HCEC 1CT (cell line): ENCODE measurements around the gene UGT1A6.
"Not testable (repeated sequence)": the region's sequence is repeated elsewhere in the genome, so short reads cannot be mapped to it uniquely, and the experiment has no call there.

Source experiments
- DNase-seq: peaks from one replicate; pipeline ENCODE4 v3.0.0-alpha.2; 2017

UGT1A6 gene

GRCh38 chr2:233688341-233688740 is 4.3 kb upstream of the UGT1A6 start:
- no peak for DNase-seq

DNA sequence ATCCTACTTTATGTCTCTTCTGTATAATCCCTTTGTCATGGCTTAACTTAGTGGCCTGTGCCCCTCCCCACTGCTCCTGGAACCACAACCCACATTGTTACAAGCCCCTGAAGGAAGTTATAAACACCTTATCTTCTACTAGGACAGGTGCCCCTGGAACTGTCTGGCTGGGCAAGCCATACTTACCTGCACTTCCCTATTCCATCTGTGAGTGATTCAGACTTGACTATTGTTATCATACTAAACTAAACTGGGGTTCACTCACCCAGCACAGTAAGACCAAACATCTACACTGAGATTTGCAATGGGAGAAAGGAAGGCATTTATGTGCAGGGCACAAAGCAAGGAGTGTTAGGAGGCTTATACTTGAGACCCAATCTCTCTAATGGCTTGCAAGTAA is 3.7 kb upstream of the UGT1A6 start:
- DNase-seq = no peak

- DNase-seq = no peak
These were observed 3.2 kb upstream of the UGT1A6 start for GRCh38 chr2:233689501-233689900.

DNA sequence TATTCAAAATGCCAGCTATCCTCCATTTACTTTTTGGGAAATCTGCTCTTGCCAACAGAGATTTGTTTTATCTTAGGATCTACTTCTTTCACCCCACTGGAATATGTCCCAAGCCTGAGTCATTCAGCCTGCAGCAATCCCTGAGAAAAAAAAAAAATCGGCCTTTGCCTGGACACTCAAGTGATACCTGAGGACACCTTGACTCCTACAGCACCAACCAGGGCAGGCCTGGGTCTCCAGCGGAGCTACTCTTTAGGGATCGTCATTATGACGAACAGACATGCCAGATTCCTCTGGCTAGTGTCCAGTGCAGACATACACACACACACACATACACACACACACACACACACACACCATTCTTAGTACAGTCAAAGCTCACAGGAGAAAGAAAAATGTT is 2.2 kb upstream of the UGT1A6 start:
- DNase-seq = no peak

GRCh38 chr2:233691443-233692433 is 952 bp upstream of the UGT1A6 start:
- no peak for DNase-seq

GRCh38 chr2:233693963-233694362 is 1.3 kb downstream of the UGT1A6 start:
- DNase-seq = no peak

DNA sequence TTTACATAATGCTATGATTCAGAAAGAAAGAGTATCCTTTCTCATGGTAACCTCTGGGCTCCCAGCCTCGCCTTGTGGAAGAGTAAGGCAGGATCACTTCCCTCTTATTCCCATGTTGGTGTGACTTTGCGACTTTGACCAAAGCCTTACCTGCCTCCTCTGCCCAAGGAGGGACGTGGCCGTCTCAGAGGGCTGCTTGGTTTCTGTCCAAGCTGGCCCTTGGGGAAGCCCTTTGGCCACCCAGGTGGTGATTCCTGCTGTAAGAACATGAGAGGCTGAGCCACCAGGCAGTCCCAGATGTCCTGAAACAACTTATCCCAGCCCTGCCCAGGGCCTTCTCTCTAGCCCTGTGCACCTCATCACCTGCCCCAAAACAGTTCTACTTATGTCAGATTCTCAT is 6.0 kb downstream of the UGT1A6 start:
- no peak for DNase-seq

GRCh38 chr2:233699424-233700027 is 6.8 kb downstream of the UGT1A6 start:
- DNase-seq = no peak

DNA sequence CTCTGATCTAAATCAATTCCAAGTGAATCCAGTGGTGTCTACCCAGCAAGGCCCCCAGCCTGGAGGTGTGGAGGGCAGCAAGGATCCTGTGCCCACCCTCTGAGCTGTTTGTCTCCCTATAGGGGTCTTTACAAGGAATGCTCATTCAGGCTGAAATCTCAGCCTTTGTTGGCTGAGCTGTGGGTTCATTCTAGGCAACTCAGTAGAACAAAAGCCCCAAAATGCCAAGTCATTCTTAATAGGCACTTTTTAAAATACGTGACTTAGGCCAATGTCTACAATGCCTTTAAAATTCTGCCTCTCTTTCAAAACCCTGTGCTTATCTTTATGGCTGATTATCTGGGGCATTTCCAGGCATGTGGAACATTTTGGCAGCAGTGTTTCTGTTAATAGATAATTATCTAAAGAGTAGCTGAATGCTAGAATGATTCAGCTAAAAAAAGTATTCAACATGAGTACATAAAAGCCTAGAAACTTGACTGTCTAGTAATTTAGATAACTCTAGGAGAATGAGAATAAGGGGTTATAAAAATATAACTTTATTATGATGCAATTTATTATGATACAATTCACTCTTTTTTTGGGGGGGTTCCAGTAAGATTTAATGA is 7.4 kb downstream of the UGT1A6 start:
- no peak for DNase-seq

GRCh38 chr2:233700842-233701241 is 8.2 kb downstream of the UGT1A6 start:
- not testable (repeated sequence) for DNase-seq

DNA sequence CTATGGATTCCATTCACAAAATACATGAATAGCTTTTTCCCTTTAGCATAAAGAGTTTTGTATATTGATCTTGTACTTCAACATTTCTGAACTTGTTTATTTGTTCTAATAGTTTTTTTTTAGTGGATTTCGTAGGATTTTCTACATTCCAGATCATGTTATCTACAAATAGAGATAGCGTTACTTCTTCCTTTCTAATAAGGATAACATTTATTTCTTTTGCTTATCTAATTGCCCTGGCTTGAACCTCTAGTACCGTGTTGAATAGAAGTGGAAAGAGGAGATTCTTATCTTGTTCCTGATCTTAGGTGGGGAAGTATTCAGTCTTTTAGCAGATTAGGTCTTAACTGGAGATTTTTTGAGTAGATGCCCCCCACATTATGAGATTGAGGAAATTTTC is 9.5 kb downstream of the UGT1A6 start:
- no peak for DNase-seq

- no peak for DNase-seq
These were observed 13.3 kb downstream of the UGT1A6 start for GRCh38 chr2:233705911-233706506.

- DNase-seq = no peak
These were observed 14.0 kb downstream of the UGT1A6 start for GRCh38 chr2:233706720-233707119.

GRCh38 chr2:233707940-233708644 is 15.4 kb downstream of the UGT1A6 start:
- no peak for DNase-seq

DNA sequence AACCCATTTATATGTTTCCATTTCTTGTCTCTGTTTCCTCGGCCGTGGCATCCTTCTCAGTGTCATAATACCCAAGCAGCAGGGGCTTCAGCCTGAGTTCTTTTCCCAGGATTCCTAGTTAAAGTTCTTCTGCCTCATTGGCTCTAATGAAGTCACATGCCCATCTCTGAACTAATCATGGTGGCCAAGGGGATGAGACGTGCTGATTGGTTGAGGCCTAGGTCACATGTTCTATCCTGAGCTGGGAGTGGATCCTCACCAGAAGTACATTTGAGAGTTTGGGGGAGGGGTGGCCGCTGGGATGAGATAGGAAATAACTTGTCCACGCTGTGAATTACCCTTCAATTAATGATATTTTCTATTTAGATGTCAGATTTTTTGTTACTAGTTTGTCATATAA is 16.3 kb downstream of the UGT1A6 start:
- no peak for DNase-seq

- DNase-seq = peak; percentile 53
These were observed 18.8 kb downstream of the UGT1A6 start for GRCh38 chr2:233711312-233712008.

- DNase-seq = no peak
These were observed 20.0 kb downstream of the UGT1A6 start, which contains the start of gene UGT1A5 for GRCh38 chr2:233712611-233713261. UGT1A5 (plus strand) TSS chr2:233712907; CDS start chr2:233712992, 85 bp downstream.

DNA sequence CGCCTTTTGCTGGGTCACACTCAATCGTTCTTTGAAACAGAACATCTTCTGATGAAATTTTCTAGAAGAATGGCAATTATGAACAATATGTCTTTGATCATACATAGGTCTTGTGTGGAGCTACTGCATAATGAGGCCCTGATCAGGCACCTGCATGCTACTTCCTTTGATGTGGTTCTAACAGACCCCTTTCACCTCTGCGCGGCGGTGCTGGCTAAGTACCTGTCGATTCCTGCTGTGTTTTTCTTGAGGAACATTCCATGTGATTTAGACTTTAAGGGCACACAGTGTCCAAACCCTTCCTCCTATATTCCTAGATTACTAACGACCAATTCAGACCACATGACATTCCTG is 20.5 kb downstream of the UGT1A6 start:
- no peak for DNase-seq

DNA sequence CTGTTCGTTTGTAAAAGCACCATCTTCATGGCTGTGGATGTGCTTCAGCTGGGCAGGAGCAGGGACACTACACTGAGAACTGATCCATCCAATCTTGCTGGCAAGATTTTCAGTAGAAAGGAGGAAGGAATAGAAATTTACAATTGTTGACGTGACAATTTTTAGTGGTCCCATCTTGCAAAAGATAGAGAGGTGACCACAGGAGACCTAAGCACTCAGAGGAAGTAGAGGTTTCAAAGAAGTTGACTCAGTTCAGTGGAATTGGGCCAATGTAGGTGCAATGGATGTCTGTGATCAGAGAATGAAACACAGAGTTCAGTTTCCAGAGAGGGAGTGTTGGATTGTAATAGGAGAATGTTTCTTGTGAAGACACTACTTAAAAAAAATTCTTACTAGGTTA is 21.4 kb downstream of the UGT1A6 start:
- no peak for DNase-seq

GRCh38 chr2:233718552-233718951 is 25.9 kb downstream of the UGT1A6 start, which contains the start of gene UGT1A4:
UGT1A4 (plus strand) TSS chr2:233718736; CDS start chr2:233718821, 85 bp downstream.
- no peak for DNase-seq

DNA sequence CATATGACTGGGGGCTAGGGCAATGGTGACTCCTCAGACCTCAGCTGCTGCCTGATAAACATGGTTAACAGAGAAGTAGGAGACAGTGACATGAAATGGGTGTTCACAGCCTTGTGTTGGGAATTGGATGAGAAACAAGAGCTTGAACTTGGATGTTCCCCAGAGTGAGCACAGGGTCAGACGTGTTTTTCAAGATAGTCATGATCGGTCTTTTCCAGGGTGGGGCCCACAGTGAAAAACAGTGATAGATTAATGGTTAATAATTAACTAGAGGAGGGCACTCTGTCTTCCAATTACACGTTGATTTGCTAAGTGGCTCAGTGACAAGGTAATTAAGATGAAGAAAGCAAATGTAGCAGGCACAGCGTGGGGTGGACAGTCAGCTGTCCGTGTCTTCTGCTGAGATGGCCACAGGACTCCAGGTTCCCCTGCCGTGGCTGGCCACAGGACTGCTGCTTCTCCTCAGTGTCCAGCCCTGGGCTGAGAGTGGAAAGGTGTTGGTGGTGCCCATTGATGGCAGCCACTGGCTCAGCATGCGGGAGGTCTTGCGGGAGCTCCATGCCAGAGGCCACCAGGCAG is 36.1 kb downstream of the UGT1A6 start, which contains the start of gene UGT1A3:
Gene UGT1A3, plus strand, starts transcription at position 320 of the 579 bp plus-strand sequence. Its CDS starts 85 bp downstream, at position 405.
- no peak for DNase-seq
